BLaER1 (cell line): ENCODE data around the gene PROSER2.

Source experiments
- H3K27ac ChIP-seq: shearing (Covaris generic); formaldehyde crosslinking; 2 replicates; pipeline ENCODE4 v1.8.1; 2022
- H3K27me3 ChIP-seq: shearing (Covaris generic); formaldehyde crosslinking; 2 replicates; pipeline ENCODE4 v1.8.1; 2022
- H3K36me3 ChIP-seq: shearing (Covaris generic); formaldehyde crosslinking; 2 replicates; pipeline ENCODE4 v1.8.1; 2022
- H3K4me1 ChIP-seq: shearing (Covaris generic); formaldehyde crosslinking; 2 replicates; pipeline ENCODE4 v1.8.1; 2022
- H3K4me2 ChIP-seq: shearing (Covaris generic); formaldehyde crosslinking; 2 replicates; pipeline ENCODE4 v1.8.1; 2022
- H3K4me3 ChIP-seq: shearing (Covaris generic); formaldehyde crosslinking; 2 replicates; pipeline ENCODE4 v1.8.1; 2022
- H3K9ac ChIP-seq: shearing (Covaris generic); formaldehyde crosslinking; 2 replicates; pipeline ENCODE4 v1.8.1; 2022
- H3K9me3 ChIP-seq: shearing (Covaris generic); formaldehyde crosslinking; 2 replicates; pipeline ENCODE4 v1.8.1; 2022
- H4K20me1 ChIP-seq: shearing (Covaris generic); formaldehyde crosslinking; 2 replicates; pipeline ENCODE4 v1.8.1; 2022
- Cebpa-rat ChIP-seq: shearing (Covaris generic); IDR thresholded peaks from 2 replicates; pipeline ENCODE4 v1.8.1; 2022

Gene PROSER2

GRCh38 chr10:11901036-11901301 is 77.8 kb downstream of the PROSER2 start:
- no peak for TF ChIP-seq Cebpa-rat
- no peak overlapping the region for H3K9ac ChIP-seq
- H3K9me3 ChIP-seq, result no peaks in the 10 kb centered on the region
- H3K4me2 ChIP-seq, result no peak overlapping the region
- H3K36me3 ChIP-seq, result no peaks in the 10 kb centered on the region
- peaks cover 4% of the 10 kb centered on the region for H3K4me1 ChIP-seq
- no peak overlapping the region for H3K27ac ChIP-seq
- no peak overlapping the region for H3K4me3 ChIP-seq
- no peaks in the 10 kb centered on the region for H3K27me3 ChIP-seq
- no peaks in the 10 kb centered on the region for H4K20me1 ChIP-seq

- peaks cover 9% of the 10 kb centered on the region for H3K4me1 ChIP-seq
- no peaks in the 10 kb centered on the region for H3K27me3 ChIP-seq
- H4K20me1 ChIP-seq, result no peaks in the 10 kb centered on the region
- no peak overlapping the region for H3K9ac ChIP-seq
- TF ChIP-seq Cebpa-rat, result no peak
- H3K27ac ChIP-seq, result no peak overlapping the region
- H3K4me3 ChIP-seq, result no peak overlapping the region
- no peaks in the 10 kb centered on the region for H3K9me3 ChIP-seq
- H3K36me3 ChIP-seq, result no peaks in the 10 kb centered on the region
- H3K4me2 ChIP-seq, result no peak overlapping the region
These were observed 78.3 kb downstream of the PROSER2 start for GRCh38 chr10:11901454-11901832.

- Histone ChIP-seq H3K4me1 (peaks cover 14% of the 10 kb centered on the region), H3K9me3 (no peaks in the 10 kb centered on the region), H3K4me3 (no peak overlapping the region), H3K27ac (no peak overlapping the region), H3K36me3 (no peaks in the 10 kb centered on the region), H4K20me1 (no peaks in the 10 kb centered on the region), H3K27me3 (no peaks in the 10 kb centered on the region), H3K4me2 (no peak overlapping the region), H3K9ac (no peak overlapping the region)
- no peak for TF ChIP-seq Cebpa-rat
These were observed 78.8 kb downstream of the PROSER2 start for GRCh38 chr10:11901833-11902475.

- H3K4me3 ChIP-seq, result no peak overlapping the region
- H3K4me2 ChIP-seq, result no peak overlapping the region
- peaks cover 18% of the 10 kb centered on the region for H3K4me1 ChIP-seq
- H3K9ac ChIP-seq, result no peak overlapping the region
- H3K27ac ChIP-seq, result no peak overlapping the region
- no peaks in the 10 kb centered on the region for H3K27me3 ChIP-seq
- no peak for TF ChIP-seq Cebpa-rat
- no peaks in the 10 kb centered on the region for H4K20me1 ChIP-seq
- H3K36me3 ChIP-seq, result no peaks in the 10 kb centered on the region
- H3K9me3 ChIP-seq, result no peaks in the 10 kb centered on the region
These were observed 79.5 kb downstream of the PROSER2 start for GRCh38 chr10:11902646-11903045.

GRCh38 chr10:11906714-11907113 is 83.6 kb downstream of the PROSER2 start:
- Histone ChIP-seq H3K27me3 (no peaks in the 10 kb centered on the region), H3K4me2 (peak overlapping the region; percentile 49), H4K20me1 (no peaks in the 10 kb centered on the region), H3K4me1 (peaks cover 27% of the 10 kb centered on the region), H3K9ac (no peak overlapping the region), H3K9me3 (no peaks in the 10 kb centered on the region), H3K36me3 (no peaks in the 10 kb centered on the region), H3K4me3 (no peak overlapping the region), H3K27ac (no peak overlapping the region)
- no peak for TF ChIP-seq Cebpa-rat

GRCh38 chr10:11907914-11908313 is 84.8 kb downstream of the PROSER2 start:
- no peak overlapping the region for H3K4me3 ChIP-seq
- TF ChIP-seq Cebpa-rat, result no peak
- H3K9ac ChIP-seq, result no peak overlapping the region
- H4K20me1 ChIP-seq, result no peaks in the 10 kb centered on the region
- H3K27ac ChIP-seq, result 0 out of 2 replicates have a peak overlapping the region, but pooled peaks have one; percentile 18
- H3K36me3 ChIP-seq, result no peaks in the 10 kb centered on the region
- peak overlapping the region; percentile 42 for H3K4me2 ChIP-seq
- H3K4me1 ChIP-seq, result peaks cover 27% of the 10 kb centered on the region
- no peaks in the 10 kb centered on the region for H3K27me3 ChIP-seq
- no peaks in the 10 kb centered on the region for H3K9me3 ChIP-seq

GRCh38 chr10:11908536-11908935 is 85.4 kb downstream of the PROSER2 start:
- H3K4me1 ChIP-seq, result peaks cover 27% of the 10 kb centered on the region
- peak overlapping the region; percentile 42 for H3K4me2 ChIP-seq
- TF ChIP-seq Cebpa-rat, result no peak
- H3K9me3 ChIP-seq, result no peaks in the 10 kb centered on the region
- H3K9ac ChIP-seq, result no peak overlapping the region
- H3K27ac ChIP-seq, result 0 out of 2 replicates have a peak overlapping the region, but pooled peaks have one; percentile 18
- no peaks in the 10 kb centered on the region for H3K36me3 ChIP-seq
- H3K27me3 ChIP-seq, result no peaks in the 10 kb centered on the region
- no peak overlapping the region for H3K4me3 ChIP-seq
- H4K20me1 ChIP-seq, result no peaks in the 10 kb centered on the region

GRCh38 chr10:11908991-11909390 is 85.8 kb downstream of the PROSER2 start:
- Histone ChIP-seq H3K4me2 (no peak overlapping the region), H4K20me1 (no peaks in the 10 kb centered on the region), H3K27ac (no peak overlapping the region), H3K36me3 (no peaks in the 10 kb centered on the region), H3K4me1 (peaks cover 27% of the 10 kb centered on the region), H3K27me3 (no peaks in the 10 kb centered on the region), H3K4me3 (no peak overlapping the region), H3K9me3 (no peaks in the 10 kb centered on the region), H3K9ac (no peak overlapping the region)
- TF ChIP-seq Cebpa-rat, result no peak

- Histone ChIP-seq H3K4me2 (no peak overlapping the region), H3K9ac (no peak overlapping the region), H3K27ac (no peak overlapping the region), H3K4me1 (peaks cover 27% of the 10 kb centered on the region), H3K36me3 (no peaks in the 10 kb centered on the region), H3K4me3 (no peak overlapping the region), H4K20me1 (no peaks in the 10 kb centered on the region), H3K27me3 (no peaks in the 10 kb centered on the region), H3K9me3 (no peaks in the 10 kb centered on the region)
- TF ChIP-seq Cebpa-rat, result no peak
These were observed 86.5 kb downstream of the PROSER2 start for GRCh38 chr10:11909618-11910017.

GRCh38 chr10:11910102-11910501 is 86.9 kb downstream of the PROSER2 start:
- Histone ChIP-seq H3K27me3 (no peaks in the 10 kb centered on the region), H3K9ac (no peak overlapping the region), H3K9me3 (no peaks in the 10 kb centered on the region), H3K36me3 (no peaks in the 10 kb centered on the region), H3K4me1 (peaks cover 27% of the 10 kb centered on the region), H3K27ac (no peak overlapping the region), H3K4me3 (no peak overlapping the region), H4K20me1 (no peaks in the 10 kb centered on the region), H3K4me2 (no peak overlapping the region)
- TF ChIP-seq Cebpa-rat, result no peak

- no peak overlapping the region for H3K4me3 ChIP-seq
- H4K20me1 ChIP-seq, result no peaks in the 10 kb centered on the region
- H3K36me3 ChIP-seq, result peaks cover 2% of the 10 kb centered on the region; the same call in 1 of the 2 replicates
- H3K9ac ChIP-seq, result no peak overlapping the region
- no peak for TF ChIP-seq Cebpa-rat
- H3K27me3 ChIP-seq, result no peaks in the 10 kb centered on the region
- H3K4me2 ChIP-seq, result no peak overlapping the region
- H3K9me3 ChIP-seq, result no peaks in the 10 kb centered on the region
- peaks cover 4% of the 10 kb centered on the region for H3K4me1 ChIP-seq
- H3K27ac ChIP-seq, result no peak overlapping the region
These were observed 90.0 kb downstream of the PROSER2 start for GRCh38 chr10:11913079-11913641.
